IPS-18c (cell line): ENCODE measurements around the gene POLA2.
A peak's percentile ranks its signal among the peaks of the same experiment; 100 is the strongest.
"Not testable (repeated sequence)": the region's sequence is repeated elsewhere in the genome, so short reads cannot be mapped to it uniquely, and the experiment has no call there.

ENCODE experiments used
- H3K4me3 ChIP-seq: 2 replicates; pipeline ENCODE4 v1.7.0; 2013; ENCODE audit warnings: low read depth, mild to moderate bottlenecking, low read length, moderate library complexity; ENCODE audit not compliant: insufficient read depth
- H3K9me3 ChIP-seq: one replicate; pipeline ENCODE4 v1.6.1; 2013; ENCODE audit warnings: mild to moderate bottlenecking, low read length, moderate library complexity; ENCODE audit not compliant: control insufficient read depth, insufficient read depth

Gene POLA2

GRCh38 chr11:65314501-65315203 is 52.9 kb downstream of the POLA2 start, which contains the start of gene CDC42EP2:
CDC42EP2 (plus strand) TSS chr11:65314866; CDS start chr11:65320899, 6,033 bp downstream.
- no peaks in the 10 kb centered on the region for H3K9me3 ChIP-seq
- H3K4me3 ChIP-seq: peak within 1 kb of the TSS; percentile 84

GRCh38 chr11:65315204-65315865 is 53.6 kb downstream of the POLA2 start:
- peak overlapping the region; percentile 84 for H3K4me3 ChIP-seq
- no peaks in the 10 kb centered on the region for H3K9me3 ChIP-seq

GRCh38 chr11:65315866-65316226 is 54.1 kb downstream of the POLA2 start:
- peak overlapping the region; percentile 84; the same call in 1 of the 2 replicates for H3K4me3 ChIP-seq

GRCh38 chr11:65316227-65317024 is 54.7 kb downstream of the POLA2 start:
- Histone ChIP-seq H3K9me3 (no peaks in the 10 kb centered on the region), H3K4me3 (peak overlapping the region; percentile 84)

More at GRCh38 chr11:65315866-65316226, 54.1 kb downstream of the POLA2 start:
- no peaks in the 10 kb centered on the region for H3K9me3 ChIP-seq

GRCh38 chr11:65317025-65317786 is 55.4 kb downstream of the POLA2 start:
- Histone ChIP-seq H3K9me3 (no peaks in the 10 kb centered on the region), H3K4me3 (peak overlapping the region; percentile 28; the same call in 1 of the 2 replicates)

GRCh38 chr11:65320386-65321075 is 58.8 kb downstream of the POLA2 start:
- no peak overlapping the region for H3K4me3 ChIP-seq
- H3K9me3 ChIP-seq: no peaks in the 10 kb centered on the region

- Histone ChIP-seq H3K4me3 (no peak overlapping the region), H3K9me3 (no peaks in the 10 kb centered on the region)
Measured at GRCh38 chr11:65321076-65321475, 59.3 kb downstream of the POLA2 start.

GRCh38 chr11:65321828-65322485 is 60.2 kb downstream of the POLA2 start:
- H3K9me3 ChIP-seq: no peaks in the 10 kb centered on the region
- H3K4me3 ChIP-seq: no peak overlapping the region

GRCh38 chr11:65323813-65324212 is 62.1 kb downstream of the POLA2 start:
- Histone ChIP-seq H3K9me3 (no peaks in the 10 kb centered on the region), H3K4me3 (no peak overlapping the region)

- no peaks in the 10 kb centered on the region for H3K9me3 ChIP-seq
- H3K4me3 ChIP-seq: no peak overlapping the region
Measured at GRCh38 chr11:65325435-65325834, 63.7 kb downstream of the POLA2 start.

- Histone ChIP-seq H3K9me3 (no peaks in the 10 kb centered on the region), H3K4me3 (no peak overlapping the region)
Measured at GRCh38 chr11:65327021-65327420, 65.3 kb downstream of the POLA2 start.

- H3K4me3 ChIP-seq: no peak overlapping the region
Measured at GRCh38 chr11:65329478-65329877, 67.7 kb downstream of the POLA2 start.

GRCh38 chr11:65329944-65330403 is 68.2 kb downstream of the POLA2 start:
- Histone ChIP-seq H3K9me3 (peaks cover 2% of the 10 kb centered on the region), H3K4me3 (no peak overlapping the region)

More at GRCh38 chr11:65329478-65329877, 67.7 kb downstream of the POLA2 start:
- peaks cover 2% of the 10 kb centered on the region for H3K9me3 ChIP-seq

GRCh38 chr11:65330544-65330943 is 68.8 kb downstream of the POLA2 start:
- Histone ChIP-seq H3K4me3 (no peak overlapping the region), H3K9me3 (peaks cover 2% of the 10 kb centered on the region)

GRCh38 chr11:65332591-65332990 is 70.8 kb downstream of the POLA2 start:
- H3K9me3 ChIP-seq: not testable (repeated sequence)

GRCh38 chr11:65334696-65335295 is 73.0 kb downstream of the POLA2 start:
- Histone ChIP-seq H3K4me3 (peak overlapping the region; percentile 98), H3K9me3 (peaks cover 2% of the 10 kb centered on the region)

More at GRCh38 chr11:65332591-65332990, 70.8 kb downstream of the POLA2 start:
- H3K4me3 ChIP-seq: not testable (repeated sequence)
